Motor neuron (in vitro differentiated cells): Measurements from ENCODE around the gene CCDC92B. TPM values are rescaled to one million over a fixed set of nuclear protein-coding genes. Genes with fewer than 3 reads are reported as not detected.

ENCODE experiments used
- ATAC-seq, 8 experiments: fragments of 200-7000 bp; cut with Tn5 transposase; replicated peaks in 6 of 8; 2 replicates each; pipeline ENCODE4 v1.8.0; 2021; ENCODE audit warnings: mild to moderate bottlenecking in 8 of 8, moderate library complexity in 8 of 8
- H3K27ac ChIP-seq, 2 donors: fragments of 250-450 bp; sonication (Bioruptor Pico); 2 replicates each; pipeline ENCODE4 v1.9.0; 2021; ENCODE audit warnings: antibody characterized with exemption in 2 of 2, mild to moderate bottlenecking in 2 of 2, moderate library complexity in 1 of 2
- H3K4me1 ChIP-seq, 2 donors: fragments of 250-450 bp; sonication (Bioruptor Pico); replicated peaks in 1 of 2; 2 replicates each; pipeline ENCODE4 v1.6.1; 2021; ENCODE audit warnings: antibody characterized with exemption in 2 of 2, mild to moderate bottlenecking in 2 of 2, moderate library complexity in 1 of 2
- H3K4me3 ChIP-seq, 5 donors: fragments of 250-450 bp; sonication (Bioruptor Pico); 2 replicates each; pipeline ENCODE4 v1.9.0; 2021; ENCODE audit warnings: antibody characterized with exemption in 5 of 5, mild to moderate bottlenecking in 5 of 5, moderate library complexity in 4 of 5
- WGBS, 10 experiments: fragments of 450-650 bp; shearing (Covaris generic); methylation state at CpG; one replicate each; pipeline ENCODE4 v1.0.0; 2022; 5-methylcytosine and 5-hydroxymethylcytosine counted together
- in situ Hi-C, 9 experiments: fragments of 400-800 bp; cut with MboI; loops; one replicate each; pipeline ENCODE4 v1.15.0; 2021; ENCODE audit warnings: low sequenced_read_pairs in 9 of 9, low pct_unique_long_range_greater_than_20kb in 2 of 9; ENCODE audit not compliant: unreplicated experiment in 9 of 9
- total RNA-seq, 8 experiments: library from RNA; unstranded; fragments of 300-600 nt; gene quantifications; 2 replicates each; pipeline versions ENCODE4 v1.2.3 to v1.2.4, GENCODE V29; 2022

Gene CCDC92B
- total RNA-seq, 8 experiments from 2014 or later, result 0.15 to 2.9 (median 1.2) TPM

DNA sequence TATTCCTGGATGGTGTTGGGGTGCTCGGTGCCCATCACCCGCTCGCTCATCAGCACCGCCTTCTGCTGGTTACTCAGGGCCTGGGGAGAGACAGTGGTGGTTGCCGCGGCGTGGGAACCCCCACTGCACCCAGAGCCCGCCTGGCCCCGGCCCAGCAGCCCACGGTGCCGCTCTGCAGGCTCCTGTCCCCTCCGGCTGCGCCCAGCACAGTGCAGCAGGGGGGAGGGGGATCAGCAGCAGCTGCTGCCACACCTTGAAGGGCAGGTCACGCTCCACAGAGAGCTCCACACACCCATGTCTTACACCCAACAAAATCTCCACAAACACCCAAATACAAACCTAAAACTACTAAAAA, 56.7 kb downstream of the CCDC92B start:
- 94 to 100% methylated on average over 1 to 5 of the region's 14 CpGs; no CpG with 5 or more reads in 8 of the 10 experiments for WGBS, 10 experiments
- Histone ChIP-seq H3K27ac (no peak overlapping the region), H3K4me3 (no peak overlapping the region), H3K4me1 (peaks cover 0 to 4% of the 10 kb centered on the region in 2 donors)
- ATAC-seq, result no peak
- in situ Hi-C loops, result no loop called here

GRCh38 chr17:2691965-2692780, 57.3 kb downstream of the CCDC92B start:
- WGBS, 10 experiments, result 100% methylated on average over 1 of the region's 71 CpGs; no CpG with 5 or more reads in 9 of the 10 experiments
- Histone ChIP-seq H3K4me3 (no peak overlapping the region), H3K4me1 (peaks cover 0 to 4% of the 10 kb centered on the region in 2 donors), H3K27ac (no peak overlapping the region)
- in situ Hi-C loops, result no loop called here
- ATAC-seq, result no peak

DNA sequence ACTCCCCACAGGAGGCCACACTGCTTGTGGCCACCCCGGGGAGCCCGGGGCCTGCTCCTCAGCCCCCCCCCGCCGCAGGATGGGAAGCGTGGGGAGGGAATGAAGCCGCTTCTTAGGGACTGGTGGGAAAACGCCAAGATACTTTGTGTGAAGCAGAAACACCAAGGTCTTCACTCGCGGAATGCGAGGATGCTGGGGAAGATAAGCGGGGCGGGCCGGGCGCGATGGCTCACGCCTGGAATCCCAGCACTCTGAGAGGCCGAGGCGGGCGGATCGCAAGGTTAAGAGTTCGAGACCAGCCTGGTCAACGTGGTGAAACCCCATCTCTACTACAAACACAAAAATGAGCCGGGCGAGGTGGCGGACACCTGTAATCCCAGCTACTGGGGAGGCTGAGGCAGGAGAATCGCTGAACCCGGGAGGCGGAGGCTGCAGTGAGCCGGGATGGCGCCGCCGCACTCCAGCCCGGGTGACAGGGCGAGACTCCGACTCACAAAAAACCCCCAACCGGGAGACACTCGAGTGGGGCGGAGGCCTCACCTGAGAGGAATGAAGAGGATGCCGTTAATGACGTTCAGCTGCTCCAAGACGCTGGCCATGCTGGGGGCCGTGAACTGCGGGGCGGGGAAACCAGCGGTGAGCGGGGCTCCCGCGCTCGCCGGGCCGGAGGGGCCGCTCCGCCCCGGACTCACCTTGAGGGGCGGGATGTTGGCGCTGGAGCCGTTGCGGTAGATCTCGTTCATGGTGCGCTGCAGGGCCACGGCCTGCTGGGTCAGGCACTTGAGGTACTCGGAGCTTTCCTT, 58.2 kb downstream of the CCDC92B start:
- Histone ChIP-seq H3K4me1 (peaks cover 0 to 4% of the 10 kb centered on the region in 2 donors), H3K4me3 (no peak overlapping the region), H3K27ac (no peak overlapping the region)
- ATAC-seq, result no peak
- in situ Hi-C loops, result no loop called here
- 88 to 95% (median 94%) methylated on average over 4 to 9 of the region's 62 CpGs; no CpG with 5 or more reads in 7 of the 10 experiments for WGBS, 10 experiments

- H3K4me3 ChIP-seq, result no peak overlapping the region
- ATAC-seq, result peak in 4 of 8 experiments; percentile 7 to 15 (median 11)
- H3K27ac ChIP-seq, result no peak overlapping the region
- 80 to 100% (median 93%) methylated on average over 1 to 8 of the region's 55 CpGs; no CpG with 5 or more reads in 4 of the 10 experiments for WGBS, 10 experiments
- peaks cover 0 to 4% of the 10 kb centered on the region in 2 donors for H3K4me1 ChIP-seq
- in situ Hi-C loops, result no loop called here
These were observed 59.0 kb downstream of the CCDC92B start for GRCh38 chr17:2690165-2691068.

DNA sequence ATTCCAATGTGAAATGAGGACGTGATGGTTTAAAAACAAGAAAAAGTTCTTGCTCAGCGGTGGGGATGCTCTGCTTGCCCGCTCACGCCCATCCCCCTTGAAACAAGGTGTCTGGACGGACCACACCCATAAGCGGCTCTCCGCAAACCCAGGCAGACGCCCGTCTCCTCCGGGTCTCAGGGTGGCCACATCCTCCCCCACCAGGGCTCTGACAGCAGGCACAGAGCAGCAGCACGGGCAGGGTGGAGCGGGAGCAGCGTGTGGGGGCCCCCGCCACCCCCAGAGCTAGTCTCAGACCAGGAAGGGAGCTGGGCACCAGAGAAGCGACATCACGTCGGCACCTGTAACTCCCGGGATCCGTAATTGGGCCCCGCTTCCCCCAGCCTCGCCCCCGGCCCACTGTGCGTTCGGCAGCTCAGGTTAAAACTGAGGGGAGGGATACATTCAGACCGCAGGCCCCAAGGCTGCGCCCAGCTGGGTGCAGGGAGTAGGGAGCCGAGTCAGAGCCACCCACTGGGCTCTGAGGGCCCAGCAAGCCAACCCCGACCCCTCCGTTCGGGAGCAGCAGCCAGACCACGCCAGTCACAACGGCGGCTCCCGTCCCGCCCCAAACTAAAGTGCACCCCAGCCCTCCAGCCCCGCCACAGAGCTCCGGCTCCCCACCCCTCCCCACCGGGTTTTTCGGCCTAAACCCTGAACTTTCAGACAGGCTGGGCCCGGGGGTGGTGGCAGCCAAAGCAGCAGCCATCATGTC, 59.9 kb downstream of the CCDC92B start:
- in situ Hi-C loops, result no loop called here
- H3K27ac ChIP-seq, result no peak overlapping the region
- peak; percentile 4 to 20 (median 14) for ATAC-seq
- 76 to 100% (median 96%) methylated on average over 1 to 8 of the region's 40 CpGs; no CpG with 5 or more reads in 5 of the 10 experiments for WGBS, 10 experiments
- no peak overlapping the region for H3K4me3 ChIP-seq
- peaks cover 0 to 4% of the 10 kb centered on the region in 2 donors for H3K4me1 ChIP-seq

- H3K4me3 ChIP-seq, result no peak overlapping the region
- 0 to 95% (median 73%) methylated on average over 1 to 18 of the region's 27 CpGs; no CpG with 5 or more reads in 3 of the 10 experiments for WGBS, 10 experiments
- in situ Hi-C loops, result no loop called here
- peak in 4 of 8 experiments; percentile 8 to 21 (median 12) for ATAC-seq
- H3K27ac ChIP-seq, result no peak overlapping the region
- peaks cover 0 to 4% of the 10 kb centered on the region in 2 donors for H3K4me1 ChIP-seq
These were observed 60.8 kb downstream of the CCDC92B start for GRCh38 chr17:2688351-2689342.

- WGBS, 10 experiments, result 55 to 100% (median 93%) methylated on average over 1 to 4 of the region's 6 CpGs; no CpG with 5 or more reads in 3 of the 10 experiments
- Histone ChIP-seq H3K27ac (no peak overlapping the region), H3K4me3 (no peak overlapping the region), H3K4me1 (peaks cover under 1 to 4% of the 10 kb centered on the region in 2 donors)
- in situ Hi-C loops, result no loop called here
- peak in 1 of 8 experiments; percentile 2 for ATAC-seq
These were observed 62.4 kb downstream of the CCDC92B start for GRCh38 chr17:2687074-2687418.

DNA sequence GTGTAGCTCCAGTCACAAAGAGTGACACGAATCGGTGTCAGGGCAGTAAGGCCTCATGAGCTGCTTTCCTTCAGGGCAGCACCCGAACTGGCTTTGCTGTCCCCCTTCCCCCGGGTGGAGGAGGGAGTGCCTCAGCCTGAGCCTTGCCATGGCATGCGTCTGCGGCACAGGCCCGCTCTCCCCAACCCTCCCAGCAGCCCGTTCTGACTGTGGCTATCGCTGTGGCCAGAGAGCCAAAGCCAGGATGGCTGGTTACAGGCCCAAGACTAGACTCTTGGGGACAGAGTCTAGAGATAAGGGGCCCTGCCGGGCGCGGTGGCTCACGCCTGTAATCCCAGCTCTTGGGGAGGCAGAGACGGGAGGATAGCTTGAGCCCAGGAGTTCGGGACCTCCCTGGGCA, 63.8 kb downstream of the CCDC92B start:
- peaks cover 7% of the 10 kb centered on the region in 2 donors for H3K4me1 ChIP-seq
- no peak for ATAC-seq
- no peak overlapping the region for H3K4me3 ChIP-seq
- no peak overlapping the region for H3K27ac ChIP-seq
- in situ Hi-C loops, result no loop called here
- WGBS, 10 experiments, result 40 to 94% (median 78%) methylated on average over 1 to 9 of the region's 15 CpGs; no CpG with 5 or more reads in 4 of the 10 experiments

GRCh38 chr17:2684549-2684948, 64.9 kb downstream of the CCDC92B start:
- Histone ChIP-seq H3K4me1 (peaks cover 3 to 7% of the 10 kb centered on the region in 2 donors), H3K27ac (no peak overlapping the region), H3K4me3 (no peak overlapping the region)
- ATAC-seq, result no peak
- in situ Hi-C loops, result no loop called here
- 81 to 100% (median 89%) methylated on average over 2 to 17 of the region's 18 CpGs; no CpG with 5 or more reads in 2 of the 10 experiments for WGBS, 10 experiments

DNA sequence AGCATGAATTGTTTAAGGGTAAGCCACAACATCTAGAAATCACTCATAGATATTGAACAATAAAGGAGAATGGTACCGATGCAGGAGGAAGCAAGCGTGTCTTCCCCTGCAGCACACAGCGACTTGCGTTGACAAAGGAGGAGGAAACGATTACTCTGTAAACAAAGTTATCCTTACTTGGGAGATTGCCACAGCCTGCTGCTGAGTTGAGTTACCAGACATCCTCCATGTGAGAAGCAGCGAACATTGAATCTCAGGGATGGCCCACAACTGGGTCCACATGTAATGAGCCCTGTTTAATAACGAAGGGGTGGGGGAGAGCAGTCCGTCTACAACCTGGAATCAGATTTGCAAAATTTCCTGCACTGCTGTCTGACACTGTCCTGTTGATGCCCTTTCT, 65.5 kb downstream of the CCDC92B start:
- Histone ChIP-seq H3K4me1 (peaks cover 3 to 7% of the 10 kb centered on the region in 2 donors), H3K4me3 (no peak overlapping the region), H3K27ac (no peak overlapping the region)
- in situ Hi-C loops, result no loop called here
- ATAC-seq, result peak in 2 of 8 experiments; percentile 18 to 44
- WGBS, 10 experiments, result 63 to 94% (median 86%) methylated on average over 3 to 7 of the region's 8 CpGs
